Measurements from ENCODE around the gene KCTD8.

Gene KCTD8

GRCh38 chr4:44448521-44449461, at the start of gene KCTD8:
Gene KCTD8, minus strand, starts transcription at chr4:44448809.
- peak; percentile 48 for DNase-seq (ENCODE audit: low read depth)

- no peak for DNase-seq (ENCODE audit: low read depth)
These were observed 46.4 kb upstream of the KCTD8 start for GRCh38 chr4:44494810-44495701.

- DNase-seq (ENCODE audit: low read depth), result no peak
These were observed 45.3 kb upstream of the KCTD8 start for GRCh38 chr4:44493924-44494323.

GRCh38 chr4:44487341-44487740, 38.7 kb upstream of the KCTD8 start:
- no peak for DNase-seq (ENCODE audit: low read depth)

- DNase-seq (ENCODE audit: low read depth), result no peak
These were observed 31.1 kb upstream of the KCTD8 start for GRCh38 chr4:44479731-44480130.

GRCh38 chr4:44462259-44462658, 13.7 kb upstream of the KCTD8 start:
- DNase-seq (ENCODE audit: low read depth), result no peak

- DNase-seq (ENCODE audit: low read depth), result no peak
These were observed 775 bp downstream of the KCTD8 start for GRCh38 chr4:44447563-44448504.

GRCh38 chr4:44446801-44447562, 1.6 kb downstream of the KCTD8 start:
- DNase-seq (ENCODE audit: low read depth), result no peak

GRCh38 chr4:44446191-44446590, 2.4 kb downstream of the KCTD8 start:
- no peak for DNase-seq (ENCODE audit: low read depth)

- DNase-seq (ENCODE audit: low read depth), result no peak
These were observed 9.9 kb downstream of the KCTD8 start for GRCh38 chr4:44438687-44439086.

- DNase-seq (ENCODE audit: low read depth), result no peak
These were observed 14.4 kb downstream of the KCTD8 start for GRCh38 chr4:44434247-44434646.

- DNase-seq (ENCODE audit: low read depth), result no peak
These were observed 22.9 kb downstream of the KCTD8 start for GRCh38 chr4:44425614-44426208.

GRCh38 chr4:44422912-44423311, 25.7 kb downstream of the KCTD8 start:
- DNase-seq (ENCODE audit: low read depth), result no peak

- no peak for DNase-seq (ENCODE audit: low read depth)
These were observed 27.1 kb downstream of the KCTD8 start for GRCh38 chr4:44421330-44422065.

GRCh38 chr4:44415251-44415650, 33.4 kb downstream of the KCTD8 start:
- DNase-seq (ENCODE audit: low read depth), result no peak

GRCh38 chr4:44368413-44369167, 80.0 kb downstream of the KCTD8 start:
- no peak for DNase-seq (ENCODE audit: low read depth)

- DNase-seq (ENCODE audit: low read depth), result no peak
These were observed 94.4 kb downstream of the KCTD8 start for GRCh38 chr4:44354172-44354571.

- DNase-seq (ENCODE audit: low read depth), result no peak
These were observed 97.5 kb downstream of the KCTD8 start for GRCh38 chr4:44351069-44351468.

- DNase-seq (ENCODE audit: low read depth), result no peak
These were observed 105.8 kb downstream of the KCTD8 start for GRCh38 chr4:44342800-44343199.
